Large intestine (tissue), 3 donors: ENCODE results near the gene CPLX1. TPM values are rescaled to one million over a fixed set of nuclear protein-coding genes. Genes with fewer than 3 reads are reported as not detected.

Source experiments
- DNase-seq, 2 donors: peaks; one replicate each; pipeline versions ENCODE4 v3.0.0 to v3.0.0-alpha.2; 2013
- H3K27ac ChIP-seq: one replicate; pipeline ENCODE4 v1.5.1; 2013; ENCODE audit warnings: low read length
- H3K27me3 ChIP-seq: 2 replicates; pipeline ENCODE4 v1.6.1; 2013; ENCODE audit warnings: low read length; ENCODE audit not compliant: control insufficient read depth, insufficient read depth
- H3K36me3 ChIP-seq: 2 replicates; pipeline ENCODE4 v1.6.1; 2013; ENCODE audit warnings: low read length; ENCODE audit not compliant: control insufficient read depth, insufficient read depth
- H3K4me1 ChIP-seq: one replicate; pipeline ENCODE4 v1.6.1; 2013; ENCODE audit warnings: low read length; ENCODE audit not compliant: control insufficient read depth, insufficient read depth
- H3K4me3 ChIP-seq: one replicate; pipeline ENCODE4 v1.5.1; 2013; ENCODE audit warnings: low read length
- H3K9me3 ChIP-seq: one replicate; pipeline ENCODE4 v1.6.1; 2013; ENCODE audit warnings: mild to moderate bottlenecking, low read depth, low read length, moderate library complexity; ENCODE audit not compliant: control insufficient read depth
- whole genome bisulfite sequencing: methylation state at CpG from one replicate; pipeline ENCODE4 v1.1.5; 2013; ENCODE audit warnings: low lambda C conversion rate; ENCODE audit not compliant: insufficient coverage; 5-methylcytosine and 5-hydroxymethylcytosine counted together
- polyA plus RNA-seq: library from polyadenylated mRNA; unstranded; fragments of 120-200 nt; gene quantifications from one replicate; pipeline ENCODE4 v1.2.1, GENCODE V29; 2013

CPLX1 gene
- polyA plus RNA-seq, 1 donor: 2.8 TPM

DNA sequence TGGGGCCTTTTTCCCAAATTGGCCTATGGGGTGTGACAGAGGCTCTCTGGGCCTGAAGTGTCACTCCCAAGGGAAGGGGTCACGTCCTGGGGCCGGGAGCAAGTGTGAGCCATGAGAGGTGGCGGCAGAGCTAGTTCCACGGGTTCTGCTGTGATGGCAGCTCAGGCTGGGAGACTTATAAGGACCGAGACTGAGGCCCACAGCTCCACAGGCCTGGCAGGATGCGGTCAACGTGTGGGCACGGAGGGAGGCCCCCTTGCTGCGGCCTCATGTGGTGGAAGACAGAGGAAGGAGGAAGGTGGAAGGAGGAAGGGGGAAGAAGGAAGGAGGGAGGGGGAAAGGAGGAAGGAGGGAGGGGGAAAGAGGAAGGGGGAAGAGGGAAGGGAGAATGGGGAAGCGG lies 7.2 kb upstream of the CPLX1 start:
- H3K27ac ChIP-seq: no peak overlapping the region
- no CpG with 5 or more reads among the region's 10 CpGs for WGBS
- peaks cover 35% of the 10 kb centered on the region for H3K9me3 ChIP-seq
- no peak for DNase-seq
- H3K4me3 ChIP-seq: no peak overlapping the region
- no peaks in the 10 kb centered on the region for H3K36me3 ChIP-seq
- H3K4me1 ChIP-seq: no peaks in the 10 kb centered on the region
- peaks cover 32% of the 10 kb centered on the region for H3K27me3 ChIP-seq

DNA sequence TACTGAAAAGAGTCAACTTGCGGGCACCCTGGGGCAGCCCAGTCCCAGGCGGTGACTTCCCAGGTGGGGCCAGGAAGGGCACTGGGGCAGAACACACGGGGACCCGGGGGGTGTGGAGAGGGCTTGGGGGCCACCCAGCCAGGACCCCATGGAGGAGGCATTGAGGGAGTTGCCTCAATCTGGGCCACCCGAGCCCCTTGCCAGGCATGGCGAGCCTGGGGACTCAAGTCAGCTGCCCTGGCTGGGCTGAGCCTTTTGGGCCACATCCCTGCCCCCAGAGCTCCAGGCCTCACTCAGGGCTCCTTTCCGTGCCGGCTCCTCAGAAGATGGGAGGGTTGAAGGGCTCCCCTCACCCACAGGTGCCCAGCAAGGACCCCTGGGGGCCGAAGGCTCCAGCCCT lies 6.6 kb upstream of the CPLX1 start:
- DNase-seq: no peak
- peaks cover 38% of the 10 kb centered on the region for H3K27me3 ChIP-seq
- H3K27ac ChIP-seq: no peak overlapping the region
- no CpG with 5 or more reads among the region's 9 CpGs for WGBS
- no peaks in the 10 kb centered on the region for H3K36me3 ChIP-seq
- H3K4me1 ChIP-seq: no peaks in the 10 kb centered on the region
- no peak overlapping the region for H3K4me3 ChIP-seq
- peaks cover 31% of the 10 kb centered on the region for H3K9me3 ChIP-seq

DNA sequence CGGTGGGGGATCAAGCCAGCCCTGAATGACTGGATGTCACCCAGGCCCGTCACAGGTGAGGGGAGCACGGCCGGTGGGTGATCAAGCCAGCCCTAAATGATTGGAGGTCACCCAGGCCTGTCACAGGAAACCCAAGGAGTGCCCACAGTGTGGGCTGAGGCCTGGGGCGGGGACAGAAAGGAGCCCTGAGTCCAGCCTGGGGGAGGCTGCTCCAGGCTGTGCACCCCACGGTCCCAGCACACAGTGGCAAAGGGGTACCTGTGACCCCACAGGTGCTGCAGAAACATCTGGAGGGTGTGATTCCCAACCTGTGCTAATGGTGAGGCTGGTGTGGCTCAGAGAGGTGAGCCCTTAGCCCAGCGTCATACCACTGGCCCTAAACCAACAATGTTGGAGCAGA lies 6.2 kb upstream of the CPLX1 start:
- Histone ChIP-seq H3K9me3 (peaks cover 27% of the 10 kb centered on the region), H3K4me1 (no peaks in the 10 kb centered on the region), H3K27ac (no peak overlapping the region), H3K27me3 (peaks cover 42% of the 10 kb centered on the region), H3K36me3 (no peaks in the 10 kb centered on the region), H3K4me3 (no peak overlapping the region)
- WGBS: no CpG with 5 or more reads among the region's 7 CpGs
- no peak for DNase-seq

DNA sequence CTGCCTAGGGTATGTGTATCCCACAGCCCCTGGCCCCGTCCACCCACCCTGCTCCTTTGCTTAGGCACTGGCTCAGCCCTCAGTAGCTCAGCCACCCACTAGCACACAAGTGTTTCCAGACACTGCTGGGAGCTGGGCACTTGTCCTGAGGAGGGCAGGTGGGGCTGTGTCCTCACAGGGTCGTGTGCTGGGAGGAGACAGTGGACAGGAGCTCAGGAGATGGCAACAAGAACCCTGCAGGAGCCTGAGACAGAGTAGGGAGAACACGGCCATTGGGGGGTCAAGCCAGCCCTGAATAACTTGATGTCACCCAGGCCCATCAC lies 5.5 kb upstream of the CPLX1 start:
- Histone ChIP-seq H3K36me3 (no peaks in the 10 kb centered on the region), H3K27ac (no peak overlapping the region), H3K4me1 (no peaks in the 10 kb centered on the region), H3K9me3 (peaks cover 20% of the 10 kb centered on the region), H3K27me3 (peaks cover 48% of the 10 kb centered on the region), H3K4me3 (no peak overlapping the region)
- no peak for DNase-seq
- WGBS: no CpG with 5 or more reads among the region's 3 CpGs

DNA sequence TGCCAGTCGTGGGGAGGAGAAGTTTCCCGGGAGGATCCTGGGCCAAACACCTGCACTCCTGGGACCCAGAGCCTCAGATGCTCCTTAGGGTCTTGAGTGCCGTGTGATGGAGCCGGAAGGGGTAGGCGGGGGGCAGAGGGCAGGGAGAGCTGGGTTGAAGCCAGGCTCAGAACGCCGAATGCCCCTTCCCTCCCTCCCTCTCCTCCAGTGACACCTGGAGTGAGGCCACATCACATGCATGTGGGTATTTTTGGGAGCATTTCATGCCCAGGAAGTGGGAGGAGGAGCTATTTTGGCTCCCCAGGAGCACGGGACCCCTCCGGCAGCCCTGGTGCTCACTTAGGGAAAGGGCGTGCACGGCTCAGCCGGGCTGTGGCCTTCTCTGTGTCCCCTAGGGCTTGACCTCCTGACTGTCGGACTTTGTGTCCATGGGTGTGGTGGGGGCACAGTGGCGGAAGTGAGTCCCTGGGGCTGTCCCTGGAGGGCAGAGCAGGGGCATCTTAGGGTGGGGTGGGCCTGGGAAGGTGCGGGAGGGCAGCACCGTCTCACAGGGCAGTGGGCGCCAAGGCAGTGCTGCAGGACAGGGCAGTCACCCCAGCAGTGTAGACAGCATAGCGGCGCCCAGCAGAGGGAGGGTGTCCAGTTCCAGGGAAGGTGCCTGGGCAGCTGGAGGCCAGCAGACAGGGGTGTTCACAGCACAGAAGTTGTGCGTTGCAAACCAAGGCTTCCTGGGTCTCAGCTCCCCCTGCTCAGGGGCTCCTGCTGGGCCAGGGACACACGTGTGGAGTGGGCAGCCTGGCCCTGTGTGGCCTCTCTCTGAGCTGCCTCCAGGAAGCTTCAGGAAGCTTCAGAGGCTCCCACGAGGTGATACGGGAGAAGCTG lies 4.9 kb upstream of the CPLX1 start:
- DNase-seq: no peak
- Histone ChIP-seq H3K4me3 (no peak overlapping the region), H3K4me1 (no peaks in the 10 kb centered on the region), H3K36me3 (no peaks in the 10 kb centered on the region), H3K27ac (no peak overlapping the region), H3K9me3 (peaks cover 14% of the 10 kb centered on the region), H3K27me3 (peaks cover 48% of the 10 kb centered on the region)
- WGBS: no CpG with 5 or more reads among the region's 23 CpGs

DNA sequence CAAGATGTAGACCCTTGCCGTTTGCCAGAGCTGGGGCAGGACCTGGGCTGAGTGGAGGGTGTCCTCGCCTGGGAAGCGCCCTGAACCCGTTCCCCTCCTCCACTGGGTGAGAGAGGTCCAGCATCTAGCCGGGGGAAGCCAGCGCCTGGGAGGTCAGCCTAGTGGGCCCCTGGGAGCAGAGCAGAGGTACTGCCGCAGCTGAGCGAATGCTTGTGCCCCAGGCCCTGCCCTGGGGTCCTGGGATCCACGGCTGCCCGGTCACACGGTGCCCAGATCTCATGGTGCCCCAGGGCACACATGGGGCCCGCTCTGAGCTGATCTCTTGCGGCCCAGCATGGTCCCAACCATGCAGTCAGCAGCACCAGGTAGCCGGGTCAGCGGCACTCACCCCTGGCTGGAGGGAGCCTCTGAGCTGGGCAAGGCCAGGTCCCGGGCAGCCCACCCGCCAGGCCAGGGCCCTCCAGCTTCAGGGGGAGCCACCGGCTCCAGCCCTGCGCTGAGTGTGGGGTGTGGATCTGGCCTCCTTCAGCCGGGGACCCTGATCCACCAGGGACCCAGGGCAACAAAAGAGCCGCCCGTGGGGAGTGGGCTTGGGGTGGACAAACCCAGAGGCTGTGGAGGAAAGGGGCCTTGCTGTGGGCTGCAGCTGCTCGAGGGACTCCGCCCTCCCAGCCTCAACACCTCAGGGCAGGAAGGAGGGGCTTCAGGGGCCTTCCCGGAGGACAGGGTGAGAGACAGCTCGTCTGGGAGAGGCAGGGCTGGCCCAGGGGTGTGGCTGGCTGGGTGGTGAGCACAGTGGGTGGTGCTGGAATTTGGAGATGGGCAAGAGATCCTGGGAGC lies 4.1 kb upstream of the CPLX1 start:
- DNase-seq: no peak
- H3K27ac ChIP-seq: no peak overlapping the region
- H3K4me1 ChIP-seq: peaks cover 3% of the 10 kb centered on the region
- peaks cover 53% of the 10 kb centered on the region for H3K27me3 ChIP-seq
- WGBS: no CpG with 5 or more reads among the region's 26 CpGs
- H3K9me3 ChIP-seq: peaks cover 7% of the 10 kb centered on the region
- no peaks in the 10 kb centered on the region for H3K36me3 ChIP-seq
- H3K4me3 ChIP-seq: no peak overlapping the region

DNA sequence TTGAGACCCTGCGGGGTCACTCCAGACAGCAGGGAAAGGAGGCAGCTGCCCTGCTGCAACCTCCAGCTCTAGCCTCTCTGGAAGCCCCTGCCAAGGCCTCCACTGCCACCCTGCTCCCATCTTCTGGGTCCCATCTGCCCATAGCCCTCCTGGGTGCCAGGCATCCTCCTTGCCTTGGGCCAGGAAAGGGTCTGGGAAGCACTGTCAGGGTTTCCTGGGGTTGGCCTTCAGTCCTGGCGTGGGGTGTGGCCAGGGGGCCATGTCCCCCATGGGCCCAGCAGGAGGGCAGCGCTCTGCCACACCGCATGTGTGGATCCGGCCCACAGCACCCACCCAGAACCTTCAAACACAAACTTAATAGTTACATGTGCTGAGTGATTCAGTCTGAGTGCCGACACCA lies 3.4 kb upstream of the CPLX1 start:
- no peak for DNase-seq
- no CpG with 5 or more reads among the region's 6 CpGs for WGBS
- peaks cover 60% of the 10 kb centered on the region for H3K27me3 ChIP-seq

DNA sequence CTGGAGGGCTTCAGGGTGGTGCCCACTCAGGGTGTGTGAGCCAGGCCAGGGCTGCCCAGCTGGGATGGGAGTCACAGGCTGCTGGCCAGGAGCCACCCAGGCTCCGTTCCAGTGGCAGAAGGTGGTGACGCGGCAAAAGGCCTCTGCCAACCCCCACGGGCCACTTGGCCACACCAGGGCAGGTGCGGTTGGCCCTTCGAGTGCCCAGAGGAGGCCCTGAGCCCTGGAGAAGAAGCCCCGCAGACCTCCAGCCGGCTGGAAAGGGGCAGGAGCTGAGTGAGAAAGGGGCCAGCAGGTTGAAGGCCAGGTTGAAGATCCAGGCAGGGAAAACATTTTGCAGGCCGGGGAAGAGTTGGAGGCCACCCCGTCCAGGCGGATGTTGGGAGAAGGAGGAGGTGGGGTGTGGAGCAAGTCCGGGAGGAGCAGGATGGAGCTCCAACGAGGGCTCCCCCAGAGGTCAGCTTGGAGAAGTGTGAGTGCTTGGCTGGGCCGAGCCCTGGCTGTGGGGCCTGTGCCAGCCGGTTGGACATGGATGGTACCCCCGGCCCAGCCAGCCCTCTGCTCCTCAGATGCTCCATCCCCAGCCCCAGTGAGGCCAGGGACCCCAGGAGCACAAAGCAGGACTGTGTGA lies 2.8 kb upstream of the CPLX1 start:
- no peak for DNase-seq
- Histone ChIP-seq H3K4me3 (no peak overlapping the region), H3K27ac (no peak overlapping the region), H3K36me3 (no peaks in the 10 kb centered on the region), H3K4me1 (peaks cover 5% of the 10 kb centered on the region), H3K27me3 (peaks cover 65% of the 10 kb centered on the region), H3K9me3 (peaks cover 10% of the 10 kb centered on the region)
- WGBS: no CpG with 5 or more reads among the region's 16 CpGs

More for the DNA sequence above, 3.4 kb upstream of the CPLX1 start:
- Histone ChIP-seq H3K36me3 (no peaks in the 10 kb centered on the region), H3K27ac (no peak overlapping the region), H3K4me3 (no peak overlapping the region), H3K4me1 (peaks cover 5% of the 10 kb centered on the region), H3K9me3 (peaks cover 7% of the 10 kb centered on the region)

DNA sequence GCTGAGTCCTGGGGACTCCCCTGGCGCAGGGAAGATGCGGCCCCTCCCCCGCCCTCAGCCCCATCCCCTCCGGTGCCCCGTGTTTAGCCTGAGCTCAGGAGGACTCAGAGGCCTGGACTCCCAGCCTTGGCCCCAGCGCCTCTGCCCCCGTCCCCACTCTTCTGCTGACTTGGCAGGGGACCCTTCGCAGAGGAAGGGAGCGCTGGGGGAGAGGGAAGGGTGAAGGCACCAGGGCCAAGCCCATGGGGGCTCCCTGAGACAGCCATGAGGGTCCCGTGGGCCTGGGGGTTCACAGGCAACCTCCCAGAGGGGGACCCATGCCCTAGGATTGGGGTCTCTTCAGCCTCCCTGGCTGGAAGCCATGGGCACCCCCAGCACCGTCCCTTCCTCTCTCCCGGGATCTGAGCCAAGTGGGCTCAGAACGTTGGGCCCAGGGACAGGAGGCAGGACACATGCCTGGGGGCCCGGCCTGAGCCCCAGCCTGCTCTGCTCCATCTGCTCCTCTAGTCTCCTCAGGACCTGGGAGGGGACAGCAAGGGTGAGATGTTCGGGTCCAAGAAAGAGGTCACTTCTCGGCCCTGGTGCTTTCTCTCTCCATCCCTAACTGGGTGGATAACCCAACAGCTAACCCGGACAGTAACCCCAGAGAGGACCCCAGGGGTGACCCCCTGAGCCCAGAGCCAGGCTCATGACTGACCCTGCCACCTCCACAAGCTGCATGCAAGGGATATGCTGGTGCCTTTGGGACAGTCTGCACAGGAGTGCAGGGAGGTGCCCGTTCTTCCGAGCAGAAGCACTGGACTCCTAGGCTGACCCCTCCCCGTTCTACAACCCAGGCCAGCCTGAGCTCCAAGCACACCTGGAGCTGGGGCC lies 1.5 kb upstream of the CPLX1 start:
- peaks cover 10% of the 10 kb centered on the region for H3K9me3 ChIP-seq
- H3K4me1 ChIP-seq: peaks cover 5% of the 10 kb centered on the region
- WGBS: no CpG with 5 or more reads among the region's 20 CpGs
- H3K4me3 ChIP-seq: no peak overlapping the region
- DNase-seq: no peak
- no peaks in the 10 kb centered on the region for H3K36me3 ChIP-seq
- no peak overlapping the region for H3K27ac ChIP-seq
- H3K27me3 ChIP-seq: peaks cover 75% of the 10 kb centered on the region
